GM19035 (cell line): ENCODE measurements around the gene CTXN1.
"Not testable (repeated sequence)": the region's sequence is repeated elsewhere in the genome, so short reads cannot be mapped to it uniquely, and the experiment has no call there.

Experiments used
- ATAC-seq: cut with Tn5 transposase; IDR thresholded peaks from one replicate; pipeline ENCODE4 v1.9.1; 2021; ENCODE audit not compliant: unreplicated experiment

CTXN1 gene

DNA sequence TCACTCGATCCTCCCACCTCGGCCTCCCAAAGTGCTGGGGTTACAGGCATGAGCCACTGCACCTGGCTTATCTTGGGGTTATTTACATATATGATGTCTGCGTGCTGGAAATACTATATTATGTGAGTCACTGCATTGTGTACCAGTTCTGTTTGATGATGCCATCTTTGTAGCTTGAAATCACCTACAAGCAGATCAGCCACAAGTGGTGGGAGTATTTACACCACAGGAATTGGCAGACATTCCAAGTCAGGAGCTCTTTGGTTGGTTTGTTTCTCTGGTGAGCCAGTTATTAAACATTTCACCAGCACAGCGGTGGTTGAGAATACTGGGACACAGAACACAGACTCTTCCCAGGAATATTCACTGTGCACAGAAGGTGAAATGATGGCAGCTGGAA lies 22.0 kb upstream of the CTXN1 start:
- ATAC-seq, result no peak

DNA sequence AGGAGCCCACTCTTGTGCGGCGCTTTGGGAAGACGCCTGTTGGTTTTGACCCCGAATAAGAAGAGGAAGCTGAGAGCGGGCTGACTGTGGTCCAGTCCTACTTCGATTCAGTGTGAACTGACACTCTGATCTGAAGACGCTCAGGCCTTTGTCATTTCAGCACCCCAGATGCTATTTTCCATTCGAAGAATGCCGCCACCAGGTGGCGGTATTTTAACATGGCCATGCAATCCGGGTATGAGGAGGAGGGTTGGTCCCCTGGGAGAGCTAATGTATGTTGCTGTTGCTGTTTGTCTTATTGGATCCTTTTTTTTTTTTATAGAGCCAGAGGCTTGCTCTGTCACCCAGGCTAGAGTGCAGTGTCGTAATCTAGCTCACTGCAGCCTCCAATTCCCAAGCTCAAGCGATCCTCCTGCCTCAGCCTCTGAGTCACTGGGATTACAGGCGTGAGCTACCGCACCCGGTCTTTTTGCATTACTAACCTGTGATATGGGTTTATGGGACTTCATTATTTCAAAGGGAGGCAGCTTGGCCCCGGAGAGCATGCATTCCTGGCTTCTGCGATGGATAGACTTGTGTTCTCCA lies 18.3 kb upstream of the CTXN1 start:
- peak; percentile 31 for ATAC-seq

DNA sequence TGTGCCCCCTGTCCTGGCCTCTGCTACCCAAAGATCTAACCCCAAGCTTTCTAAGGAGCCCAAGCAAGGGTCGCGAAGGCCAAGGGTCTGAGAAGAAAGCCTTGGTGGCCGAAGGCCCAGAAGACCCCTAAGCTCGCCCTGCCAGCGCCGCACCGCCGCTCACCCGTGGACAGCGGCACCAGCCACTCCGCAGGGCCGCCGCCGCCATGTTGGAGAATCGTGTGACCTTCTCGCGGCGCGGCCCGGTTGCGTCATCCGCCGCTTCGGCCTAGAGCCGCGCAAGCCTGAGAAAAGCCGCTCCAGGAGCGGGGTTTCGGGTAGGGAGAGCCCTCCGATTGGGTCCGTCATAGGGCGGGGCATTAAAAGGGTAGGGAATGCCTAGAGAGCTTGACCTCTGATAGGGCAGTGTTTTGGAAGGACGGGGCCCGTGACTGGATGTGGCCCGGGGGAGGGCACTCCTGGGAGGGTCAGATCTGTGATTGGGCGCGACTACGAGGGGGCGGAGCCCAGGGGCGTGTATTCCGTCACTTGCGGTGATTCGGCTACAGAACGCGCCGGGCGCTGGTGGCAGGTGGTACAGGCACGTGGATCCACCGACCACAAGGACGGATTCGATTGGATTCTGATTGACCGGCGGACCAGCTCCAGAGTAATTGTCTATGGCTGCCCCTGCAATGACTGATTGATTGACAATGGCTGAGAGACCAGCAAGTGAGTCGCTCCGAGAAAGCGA lies 17.7 kb upstream of the CTXN1 start, which contains the start of gene TIMM44:
TSS of gene TIMM44 (minus strand) at position 223 of the 733 bp plus-strand sequence. CDS start at position 208, 15 bp downstream.
- peak; percentile 97 for ATAC-seq

DNA sequence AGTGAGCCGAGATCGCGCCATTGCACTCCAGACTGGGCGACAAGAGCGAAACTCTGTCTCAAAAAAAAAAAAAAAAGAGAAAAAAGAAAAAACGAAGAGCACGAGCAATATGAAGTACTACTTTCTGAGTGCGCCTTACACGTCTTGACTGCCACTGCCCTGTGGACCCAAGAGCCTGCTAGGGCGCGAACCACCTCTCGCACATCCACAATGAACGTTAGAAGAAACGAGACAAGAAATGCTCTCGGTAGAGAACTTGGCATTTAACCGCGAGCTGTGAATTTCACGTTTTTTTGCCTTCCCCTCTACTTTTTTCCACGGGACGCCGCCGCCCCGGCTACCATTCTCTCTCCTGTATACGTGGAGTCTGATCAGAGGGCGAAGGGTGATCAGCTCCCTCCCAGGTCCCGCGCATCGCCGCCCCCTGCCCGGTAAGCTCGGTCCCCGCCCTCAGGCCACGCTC lies 17.1 kb upstream of the CTXN1 start:
- ATAC-seq, result no peak

DNA sequence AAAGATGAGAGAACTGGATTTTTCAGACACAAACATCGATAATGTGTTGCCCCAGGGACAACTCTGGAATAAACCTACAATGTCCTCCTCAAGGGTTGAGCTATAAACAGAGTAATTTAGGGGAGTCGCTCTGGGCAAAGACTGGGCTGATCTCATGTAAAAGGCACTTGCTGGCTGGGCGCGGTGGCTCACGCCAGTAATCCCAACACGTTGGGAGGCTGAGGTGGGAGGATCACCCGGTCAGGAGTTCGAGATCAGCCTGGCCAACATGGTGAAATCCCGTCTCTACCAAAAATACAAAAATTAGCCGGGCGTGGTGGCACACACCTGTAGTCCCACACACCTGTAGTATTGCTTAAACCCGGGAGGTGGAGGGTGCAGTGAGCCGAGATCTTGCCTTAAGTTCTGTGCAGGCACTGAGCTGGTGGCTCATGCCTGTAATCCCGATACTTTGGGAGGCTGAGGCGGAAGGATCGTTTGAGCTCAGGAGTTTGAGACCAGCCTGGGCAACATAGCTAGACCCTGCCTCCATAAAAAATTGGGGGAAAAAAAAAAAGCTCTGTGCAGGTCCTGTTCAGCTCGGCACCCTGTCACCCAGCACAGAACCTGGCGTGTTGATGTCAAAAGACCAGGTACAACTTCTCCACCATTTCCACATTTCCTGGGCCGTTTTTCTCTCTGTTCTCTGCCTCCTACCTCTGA lies 16.1 kb upstream of the CTXN1 start:
- ATAC-seq, result no peak

DNA sequence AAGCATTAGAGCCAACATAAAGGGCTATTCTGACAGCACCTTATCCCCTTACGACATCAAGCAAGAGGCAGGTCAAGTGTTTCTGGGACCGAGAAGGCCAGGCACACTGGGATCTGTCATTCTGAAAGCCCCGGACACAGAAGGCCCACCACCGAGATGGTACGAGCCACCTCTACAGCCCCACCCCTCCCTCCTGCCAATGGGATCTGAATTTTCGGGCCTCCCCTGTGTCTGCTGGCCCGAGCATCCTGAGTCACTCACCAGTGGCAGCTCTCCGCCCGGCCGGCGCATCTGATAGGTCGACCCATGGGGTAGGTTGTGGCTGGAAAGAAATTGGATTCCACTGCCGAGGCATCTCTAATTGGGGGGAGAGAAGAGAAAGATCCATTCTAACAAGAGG lies 14.9 kb upstream of the CTXN1 start:
- ATAC-seq, result no peak

DNA sequence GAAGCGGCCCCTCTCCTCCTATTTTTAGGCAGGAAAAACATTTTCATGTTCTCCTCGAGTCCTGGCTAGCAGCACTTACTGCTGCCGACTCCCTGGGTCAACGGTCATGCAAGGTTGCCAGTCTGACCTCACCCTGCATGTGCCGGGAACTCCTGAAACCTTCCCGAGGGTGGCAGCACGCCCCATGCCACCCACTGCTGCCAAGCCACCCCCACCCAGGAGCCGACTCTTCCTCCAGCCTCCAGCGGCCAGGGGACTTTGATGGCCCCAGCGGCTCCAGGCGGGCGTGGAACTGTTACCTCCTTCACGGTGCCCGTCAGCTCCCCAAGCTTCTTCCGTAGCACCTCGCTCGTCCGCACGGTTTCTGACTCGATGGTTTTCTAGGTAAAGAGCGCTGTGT lies 8.8 kb upstream of the CTXN1 start:
- ATAC-seq, result no peak

DNA sequence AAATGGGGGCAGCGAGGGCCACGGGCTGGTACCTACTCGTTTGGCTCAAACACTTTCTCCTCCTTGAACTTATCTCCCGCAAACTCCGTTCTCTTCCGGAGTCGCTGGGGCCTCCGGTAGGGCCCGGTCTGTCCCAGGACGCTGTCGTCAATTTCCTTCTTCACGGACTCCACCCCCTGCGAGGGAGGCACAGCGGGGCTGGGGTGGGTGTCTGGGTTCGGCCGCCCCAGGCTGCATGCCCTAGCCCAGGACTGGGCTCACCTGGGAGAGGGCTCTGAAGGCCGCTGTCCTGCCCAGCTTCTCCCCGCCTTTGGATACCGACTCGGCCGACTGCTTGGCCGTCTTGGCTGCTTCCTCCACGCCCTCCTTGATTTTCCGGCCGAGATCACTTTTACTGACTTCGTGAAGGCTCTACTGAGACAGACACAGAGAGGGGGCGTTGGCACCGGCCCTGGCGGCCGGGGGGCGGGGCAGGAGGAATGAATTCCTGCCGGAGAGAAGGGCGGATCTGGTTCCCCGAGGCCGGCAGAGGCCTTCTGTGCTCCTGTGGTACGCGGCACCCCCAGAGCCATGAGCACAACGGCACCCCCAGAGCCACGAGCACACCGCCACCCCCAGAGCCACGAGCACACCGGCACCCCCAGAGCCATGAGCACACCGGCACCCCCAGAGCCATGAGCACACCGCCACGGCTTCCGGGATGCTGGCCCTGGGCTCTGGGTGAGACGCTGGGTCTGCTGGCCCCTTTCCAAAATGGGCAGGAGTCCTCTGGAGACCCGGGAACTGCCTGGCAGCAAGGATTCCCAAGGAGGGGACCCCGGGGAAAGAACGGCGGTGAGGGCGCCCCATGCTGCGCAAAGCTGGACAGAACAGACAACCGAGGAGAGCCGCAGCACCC lies 8.1 kb upstream of the CTXN1 start:
- ATAC-seq, result no peak

DNA sequence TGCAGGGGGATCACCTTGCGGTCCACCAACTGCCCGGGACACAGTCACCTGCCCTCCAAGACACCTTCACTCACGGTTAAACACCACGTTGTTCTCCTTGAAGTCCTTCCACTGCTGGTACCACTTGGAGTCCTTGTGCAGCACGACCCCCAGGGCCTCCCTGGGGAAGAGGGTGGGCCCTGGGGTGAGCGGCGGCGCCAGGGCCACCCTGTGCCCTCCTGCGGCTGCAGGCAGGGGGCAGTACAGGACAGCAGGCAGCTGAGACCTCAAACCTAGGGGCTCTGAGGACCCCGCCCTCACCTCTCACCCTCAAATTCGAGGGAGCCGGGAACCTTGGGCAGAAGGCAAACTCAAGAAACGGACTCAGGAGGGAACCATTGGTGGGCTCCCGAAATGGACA lies 7.5 kb upstream of the CTXN1 start:
- no peak for ATAC-seq

DNA sequence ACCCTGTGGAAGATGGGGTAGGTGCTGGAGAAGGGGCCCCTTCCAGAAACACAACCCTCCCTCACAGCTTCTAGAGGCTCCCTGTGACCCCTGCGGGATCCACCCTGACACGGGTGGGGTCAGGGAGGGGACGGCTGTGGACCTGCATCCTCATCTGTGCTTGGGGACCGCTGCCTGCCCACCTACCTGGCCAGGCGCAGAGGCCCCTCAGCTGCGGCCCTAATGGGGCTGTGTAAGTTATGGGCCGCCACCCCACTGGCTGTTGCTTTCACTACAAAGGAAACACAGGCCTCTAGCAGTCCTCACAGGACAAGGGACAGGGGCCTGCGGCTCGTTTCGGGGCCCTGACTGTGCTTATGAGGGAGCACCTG lies 7.0 kb upstream of the CTXN1 start:
- no peak for ATAC-seq

DNA sequence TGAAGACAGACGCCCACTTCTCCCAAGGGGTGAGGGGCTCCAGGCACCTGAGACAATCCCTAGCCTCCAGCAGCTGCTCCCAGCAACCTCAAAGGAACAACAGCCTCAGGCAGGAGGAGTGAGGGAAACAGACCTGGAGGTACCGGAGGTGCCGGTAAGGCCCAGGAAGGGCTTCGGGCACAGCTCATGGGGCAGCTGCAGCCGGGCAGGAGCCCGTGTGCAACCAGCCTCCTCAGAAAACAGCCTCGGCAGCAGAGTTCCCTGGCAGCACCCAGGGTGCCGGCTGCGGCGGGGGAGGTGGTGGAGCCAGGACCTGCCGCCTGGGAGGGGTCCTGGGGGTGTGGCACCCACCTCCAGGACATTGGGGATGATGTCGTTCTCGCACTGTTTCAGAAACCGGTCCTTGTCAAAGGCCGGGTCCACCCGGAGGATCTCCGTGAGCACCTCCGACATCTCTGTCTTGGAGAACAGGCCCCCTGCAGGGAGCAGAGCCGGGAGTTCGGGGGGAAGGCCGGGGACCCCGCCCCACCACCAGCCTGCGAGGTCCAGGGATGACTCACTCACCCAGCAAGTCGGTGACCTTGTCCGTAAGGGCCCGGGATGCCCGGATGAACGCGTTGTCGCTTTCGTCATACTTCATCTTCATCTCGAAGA lies 6.5 kb upstream of the CTXN1 start:
- ATAC-seq, result no peak

DNA sequence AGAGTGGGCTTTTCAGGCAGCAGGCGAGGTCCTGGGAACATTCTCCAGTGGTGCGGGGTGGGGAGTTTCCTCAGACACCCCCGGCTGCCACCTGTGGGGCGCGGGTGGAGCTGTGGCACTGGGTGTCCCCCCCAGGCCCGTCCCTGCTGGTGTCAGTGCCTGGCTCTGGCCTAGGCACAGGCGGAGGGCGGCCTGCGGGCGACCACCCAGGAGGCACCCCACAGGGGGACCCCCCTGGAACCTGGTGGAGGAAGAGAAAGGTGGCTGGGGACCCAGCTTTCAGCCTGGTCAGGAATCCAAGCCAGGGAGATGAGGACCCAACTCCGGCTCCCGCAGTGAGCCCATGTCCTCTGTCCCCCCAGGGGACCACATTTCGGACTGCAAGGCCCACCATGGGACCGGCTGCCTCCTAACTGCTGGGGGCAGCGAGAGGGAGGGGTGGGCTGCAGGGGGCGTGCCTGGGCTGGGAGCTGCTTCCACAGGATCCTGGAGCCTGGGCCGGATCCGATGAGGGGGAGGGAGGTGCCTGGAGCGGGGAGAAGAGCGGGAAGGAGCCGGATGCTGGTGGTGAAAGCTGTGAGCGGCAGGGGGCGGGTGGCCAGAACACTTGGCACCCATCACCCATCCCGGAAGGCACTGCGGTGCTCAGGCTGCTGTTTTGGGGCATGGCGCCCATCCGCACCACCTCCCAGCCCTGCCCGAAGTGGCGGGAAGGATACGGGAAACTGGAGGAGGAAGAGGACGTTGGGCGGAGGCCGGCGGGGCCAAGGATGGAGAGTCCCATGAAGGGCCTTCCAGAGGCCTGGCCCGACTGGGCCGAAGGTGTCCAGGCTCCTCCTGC lies 5.5 kb upstream of the CTXN1 start:
- no peak for ATAC-seq

DNA sequence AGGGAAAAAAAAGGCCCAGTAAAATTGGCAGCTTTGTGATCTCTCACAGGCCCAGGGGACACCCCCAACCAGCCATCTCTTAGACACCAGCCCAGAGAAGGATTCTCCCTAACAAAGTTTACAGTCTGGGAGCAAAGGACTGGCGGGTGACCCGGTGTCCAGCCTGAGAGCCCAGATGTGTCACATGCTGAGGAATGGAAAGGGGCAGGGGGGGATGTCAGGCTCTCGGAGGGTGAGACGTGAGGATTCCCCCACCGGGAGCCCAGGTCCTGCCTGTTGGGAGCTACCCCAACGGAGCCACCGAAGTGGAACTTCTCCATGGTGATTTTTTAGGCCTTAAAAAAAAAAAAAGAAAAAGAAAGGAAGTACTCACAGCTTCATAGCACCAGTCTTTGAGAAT lies 4.8 kb upstream of the CTXN1 start:
- ATAC-seq, result no peak

DNA sequence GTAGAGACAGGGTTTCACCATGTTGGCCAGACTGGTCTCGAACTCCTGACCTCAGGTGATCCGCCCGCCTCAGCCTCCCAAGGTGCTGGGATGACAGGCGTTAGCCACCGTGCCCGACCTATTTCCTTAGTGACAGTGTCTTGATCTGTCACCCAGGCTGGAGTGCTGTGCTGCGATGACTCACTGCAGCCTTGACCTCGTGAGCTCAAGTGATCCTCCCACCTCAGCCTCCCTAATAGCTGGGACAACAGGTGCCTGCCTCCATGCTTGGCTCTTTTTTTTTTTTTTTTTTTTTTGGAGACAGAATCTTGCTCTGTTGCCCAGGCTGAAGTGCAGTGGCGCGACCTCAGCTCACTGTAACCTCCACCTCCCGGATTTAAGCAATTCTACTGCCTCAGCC lies 4.1 kb upstream of the CTXN1 start:
- ATAC-seq, result not testable (repeated sequence)

DNA sequence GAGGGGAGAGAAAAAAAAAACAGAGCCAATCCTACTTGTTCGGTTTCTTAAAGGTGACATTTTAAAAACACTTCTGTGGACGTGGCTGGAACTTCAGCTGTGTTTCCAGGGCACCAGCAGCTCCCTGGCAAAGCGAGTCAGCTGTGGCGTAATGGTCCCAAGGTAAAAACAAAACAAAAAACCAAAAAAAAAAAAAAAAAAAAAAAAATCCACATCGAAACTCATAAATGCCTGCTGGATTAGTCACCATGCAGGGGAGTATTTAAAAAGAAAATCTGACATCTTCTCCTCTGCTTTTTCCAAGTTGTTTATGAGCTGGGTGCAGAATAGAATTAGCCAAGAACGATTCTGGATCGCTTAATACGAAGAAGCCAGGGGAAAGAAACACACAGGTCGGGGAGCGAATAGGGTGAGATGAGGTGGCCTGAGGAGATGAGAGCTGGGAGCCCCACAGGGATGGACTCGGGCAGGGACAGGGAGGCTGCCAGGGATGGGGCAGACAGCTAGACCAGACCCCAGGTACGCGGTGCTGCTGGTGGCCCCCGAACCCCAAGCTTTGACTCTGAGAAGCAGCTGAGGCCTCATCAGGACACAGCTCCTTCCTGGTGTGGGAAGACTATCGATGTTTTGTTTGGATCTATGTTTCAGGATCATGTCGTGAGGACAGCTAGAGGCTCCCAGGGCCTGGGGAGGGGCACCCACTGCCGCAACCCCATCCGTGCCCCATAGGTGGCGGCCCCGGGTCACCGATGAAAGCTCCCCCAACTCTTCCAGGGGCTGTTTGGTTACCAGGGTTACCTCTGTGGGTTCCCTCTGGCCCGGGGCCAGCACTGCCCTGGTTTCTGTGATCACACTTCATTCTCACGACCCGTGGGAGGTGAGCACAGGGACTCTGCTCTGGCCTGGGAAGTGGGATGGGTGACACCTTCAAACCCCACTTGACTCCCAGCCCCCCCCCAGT lies 3.1 kb upstream of the CTXN1 start:
- ATAC-seq, result no peak

DNA sequence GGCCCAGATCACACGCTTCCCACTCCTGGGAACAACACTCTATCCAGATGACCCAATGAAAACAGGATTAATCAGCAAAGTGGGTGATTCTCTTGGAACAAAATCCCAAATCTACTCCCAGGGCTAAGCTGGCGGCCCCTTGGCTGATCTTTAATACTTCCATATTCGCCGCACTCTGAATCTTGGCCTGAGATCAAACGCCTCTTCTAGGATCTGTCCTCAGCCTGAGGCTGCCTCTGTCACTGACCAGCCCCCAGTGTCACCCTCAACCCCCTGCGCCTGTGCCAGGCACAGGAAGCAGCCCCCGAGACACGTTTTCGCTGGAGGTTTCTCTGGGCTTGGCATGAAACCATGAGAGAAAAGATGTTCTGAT lies 2.4 kb upstream of the CTXN1 start:
- no peak for ATAC-seq

DNA sequence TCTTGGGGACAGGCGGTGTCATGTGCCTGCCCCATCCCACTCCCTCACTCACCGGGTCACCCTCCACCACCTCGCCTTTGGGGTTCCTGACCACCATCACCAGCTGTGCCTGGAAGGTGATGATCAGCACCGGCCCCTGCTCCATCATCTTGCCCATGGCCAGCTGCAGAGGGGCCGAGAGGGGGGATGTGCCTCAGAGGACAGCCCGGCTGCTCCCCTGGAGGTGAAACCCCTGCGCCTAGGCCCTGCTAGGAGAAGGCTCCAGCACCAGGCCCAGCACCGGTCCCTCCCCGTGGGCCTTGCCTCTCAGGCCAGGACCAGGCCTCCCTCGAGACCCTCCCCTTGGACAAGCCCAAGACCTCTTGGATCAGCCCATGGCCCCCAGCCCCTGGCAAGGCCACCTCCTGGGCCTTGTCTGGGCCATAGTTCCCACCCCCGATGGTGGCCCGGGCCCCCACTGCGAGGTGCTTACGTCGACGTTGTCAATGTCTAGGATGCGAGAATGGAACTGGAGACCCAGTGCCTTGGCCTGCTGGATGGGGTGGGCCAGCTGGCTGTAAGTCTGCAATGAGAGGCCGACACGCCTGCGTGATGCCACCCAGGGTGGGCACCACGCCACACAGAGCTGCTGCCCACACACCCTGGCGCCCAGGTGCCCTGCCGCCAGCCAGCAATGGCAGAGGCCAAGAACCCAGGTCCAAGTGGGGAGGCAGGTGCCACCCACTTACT lies 1.8 kb upstream of the CTXN1 start:
- ATAC-seq, result no peak
